NCI-H1105 treated with DMSO at 0.1 percent for 48 hours (cell line): ENCODE data around the gene TFDP2.
"Not testable (repeated sequence)": the region's sequence is repeated elsewhere in the genome, so short reads cannot be mapped to it uniquely, and the experiment has no call there.

ENCODE experiments used
- DNase-seq: peaks from one replicate; lab custom pipeline; 2025; lab: John Stamatoyannopoulos, UW

The TFDP2 gene

GRCh38 chr3:141921316-141921715 is 228.0 kb downstream of the TFDP2 start:
- no peak for DNase-seq

DNA sequence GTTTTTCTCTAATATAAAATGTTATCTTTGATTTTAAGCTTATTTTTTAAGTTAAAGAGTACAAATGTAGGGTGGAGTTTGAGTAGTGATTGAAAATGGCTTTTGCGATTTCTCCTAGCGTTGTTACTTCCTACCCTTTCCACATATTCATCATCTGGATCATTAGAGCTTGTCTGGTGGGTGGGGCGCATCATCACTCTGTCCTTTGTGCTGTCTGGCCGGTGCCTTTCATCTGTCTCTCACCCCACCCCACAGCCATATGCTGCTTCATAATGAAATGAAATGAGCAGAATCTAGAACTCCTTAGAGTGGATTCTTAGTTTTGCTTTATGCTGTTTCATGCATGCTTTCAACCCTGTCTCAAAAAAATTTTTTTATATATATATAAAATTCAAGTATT is 228.6 kb downstream of the TFDP2 start:
- no peak for DNase-seq

- DNase-seq = no peak
Observed at GRCh38 chr3:141915766-141916165, 233.6 kb downstream of the TFDP2 start.

DNA sequence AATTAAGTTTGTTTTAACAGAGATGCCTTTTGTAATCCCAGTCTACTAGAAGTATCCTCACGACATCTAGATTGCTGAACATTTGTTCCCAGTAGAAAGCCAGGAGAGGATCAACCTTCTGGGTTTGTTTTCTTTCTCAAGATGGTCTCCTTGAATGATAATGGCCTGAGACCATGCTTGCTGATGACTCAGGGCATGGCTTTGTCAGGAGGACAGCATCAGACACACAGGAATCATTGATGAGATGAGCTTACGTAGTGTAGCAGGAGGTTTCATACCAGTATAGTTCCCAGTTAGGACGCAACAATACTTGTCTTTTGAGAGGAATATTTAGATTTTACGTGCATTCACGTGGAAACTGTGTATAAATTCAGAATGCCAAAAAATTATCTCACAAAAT is 234.3 kb downstream of the TFDP2 start:
- DNase-seq = no peak

DNA sequence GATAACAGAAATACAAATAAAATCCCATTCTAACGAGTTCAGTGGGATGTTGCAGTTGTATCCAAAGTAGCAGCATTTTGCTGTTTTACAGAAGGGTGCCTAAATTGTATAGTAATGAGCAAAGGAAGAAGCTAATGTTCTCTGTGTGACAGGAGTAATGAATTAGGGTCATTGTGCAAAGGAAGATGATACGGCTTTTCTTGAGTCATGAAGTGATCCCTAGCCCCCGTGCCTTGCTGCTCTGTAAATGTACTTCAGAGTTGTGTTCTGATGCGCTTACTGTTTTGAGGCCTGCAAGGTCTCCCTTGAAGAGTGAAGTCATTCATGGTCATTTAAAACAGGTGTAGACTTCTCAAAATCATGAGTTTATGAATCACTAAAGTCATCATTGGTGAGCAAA is 235.0 kb downstream of the TFDP2 start:
- DNase-seq = no peak

- no peak for DNase-seq
Observed at GRCh38 chr3:141913150-141913811, 236.1 kb downstream of the TFDP2 start.

GRCh38 chr3:141909986-141910385 is 239.4 kb downstream of the TFDP2 start:
- DNase-seq = not testable (repeated sequence)

GRCh38 chr3:141909408-141909807 is 239.9 kb downstream of the TFDP2 start:
- DNase-seq = no peak

DNA sequence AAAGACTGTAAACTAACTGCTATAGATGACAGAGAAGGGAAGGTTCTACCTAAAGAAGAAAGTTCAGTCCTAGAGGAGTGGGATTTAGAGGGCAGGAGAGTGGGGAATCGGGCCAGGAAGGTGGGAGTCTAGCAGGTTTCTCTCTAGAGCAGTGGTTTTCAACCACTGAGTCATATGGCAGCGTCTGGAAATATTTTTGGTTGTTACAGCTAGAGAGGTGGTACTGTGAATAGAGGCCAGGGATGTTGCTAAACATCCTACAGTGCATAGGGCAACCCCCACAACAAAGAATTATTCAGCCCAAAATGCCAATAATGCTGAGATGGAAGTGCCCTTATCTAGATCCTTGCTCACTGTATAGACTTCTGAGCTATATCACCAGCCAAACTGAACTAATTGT is 244.2 kb downstream of the TFDP2 start:
- DNase-seq = no peak

- DNase-seq = no peak
Observed at GRCh38 chr3:141904203-141904602, 245.1 kb downstream of the TFDP2 start.

GRCh38 chr3:141901914-141902313 is 247.4 kb downstream of the TFDP2 start:
- no peak for DNase-seq

- no peak for DNase-seq
Observed at GRCh38 chr3:141900343-141900742, 249.0 kb downstream of the TFDP2 start.

- DNase-seq = no peak
Observed at GRCh38 chr3:141898908-141899307, 250.4 kb downstream of the TFDP2 start.

- DNase-seq = no peak
Observed at GRCh38 chr3:141895731-141896130, 253.6 kb downstream of the TFDP2 start.

GRCh38 chr3:141894524-141895176 is 254.7 kb downstream of the TFDP2 start:
- no peak for DNase-seq
